Adipocyte (in vitro differentiated cells): ENCODE data around the gene CPNE2.
A peak's percentile ranks its signal among the peaks of the same experiment; 100 is the strongest.
"Not testable (repeated sequence)": the region's sequence is repeated elsewhere in the genome, so short reads cannot be mapped to it uniquely, and the experiment has no call there.

Experiments used
- DNase-seq: peaks from one replicate; pipeline ENCODE4 v3.0.0-alpha.2; 2015; ENCODE audit warnings: low read depth
- H3K27me3 ChIP-seq: replicated peaks from 2 replicates; pipeline ENCODE4 v1.7.0; 2013; ENCODE audit warnings: mild to moderate bottlenecking, low read length, moderate library complexity; ENCODE audit not compliant: control insufficient read depth, insufficient read depth
- H3K36me3 ChIP-seq: 2 replicates; pipeline ENCODE4 v1.7.0; 2013; ENCODE audit warnings: low read length, mild to moderate bottlenecking, moderate library complexity; ENCODE audit not compliant: control insufficient read depth, insufficient read depth, severe bottlenecking
- H3K4me1 ChIP-seq: 2 replicates; pipeline ENCODE4 v1.7.0; 2013; ENCODE audit warnings: mild to moderate bottlenecking, low read length, moderate library complexity; ENCODE audit not compliant: control insufficient read depth, insufficient read depth
- H3K4me3 ChIP-seq: 2 replicates; pipeline ENCODE4 v1.7.0; 2013; ENCODE audit warnings: mild to moderate bottlenecking, low read length, moderate library complexity
- H3K9ac ChIP-seq: 2 replicates; pipeline ENCODE4 v1.7.0; 2013; ENCODE audit warnings: mild to moderate bottlenecking, low read length, moderate library complexity
- H3K9me3 ChIP-seq: 2 replicates; pipeline ENCODE4 v1.7.0; 2013; ENCODE audit warnings: mild to moderate bottlenecking, low read length, moderate library complexity; ENCODE audit not compliant: control insufficient read depth

The CPNE2 gene

DNA sequence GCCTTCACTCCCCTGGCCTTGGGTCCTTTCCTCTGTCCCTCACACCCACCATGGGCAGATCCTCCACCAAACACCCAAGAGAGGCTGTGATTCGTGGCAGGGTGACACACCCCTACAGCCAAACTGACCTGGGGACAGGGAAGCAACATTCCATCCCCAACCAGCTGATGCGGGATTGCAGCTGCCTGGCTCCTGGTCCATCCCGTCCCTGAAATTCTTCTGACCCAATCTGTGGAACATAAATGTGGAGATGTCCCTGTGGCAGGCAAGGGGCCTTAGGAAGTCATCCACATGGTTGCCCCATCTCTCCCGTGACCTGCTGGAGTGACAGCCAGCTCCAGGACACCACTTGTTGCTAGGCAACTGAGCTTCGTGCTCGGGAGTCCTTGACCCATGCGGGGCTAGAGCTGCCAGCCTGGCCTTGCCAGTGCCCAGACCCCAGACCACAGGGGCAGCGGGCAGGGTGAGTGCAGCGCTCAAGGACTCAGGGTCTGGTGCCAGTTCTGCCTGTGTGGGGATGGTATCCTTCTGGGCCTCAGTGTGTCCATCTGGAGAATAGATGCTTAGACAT, 34.0 kb upstream of the CPNE2 start:
- DNase-seq, result no peak
- no peaks in the 10 kb centered on the region for H3K27me3 ChIP-seq
- no peak overlapping the region for H3K9ac ChIP-seq
- no peak overlapping the region for H3K4me3 ChIP-seq
- no peaks in the 10 kb centered on the region for H3K9me3 ChIP-seq
- peaks cover 39% of the 10 kb centered on the region for H3K36me3 ChIP-seq
- peaks cover 19% of the 10 kb centered on the region for H3K4me1 ChIP-seq

DNA sequence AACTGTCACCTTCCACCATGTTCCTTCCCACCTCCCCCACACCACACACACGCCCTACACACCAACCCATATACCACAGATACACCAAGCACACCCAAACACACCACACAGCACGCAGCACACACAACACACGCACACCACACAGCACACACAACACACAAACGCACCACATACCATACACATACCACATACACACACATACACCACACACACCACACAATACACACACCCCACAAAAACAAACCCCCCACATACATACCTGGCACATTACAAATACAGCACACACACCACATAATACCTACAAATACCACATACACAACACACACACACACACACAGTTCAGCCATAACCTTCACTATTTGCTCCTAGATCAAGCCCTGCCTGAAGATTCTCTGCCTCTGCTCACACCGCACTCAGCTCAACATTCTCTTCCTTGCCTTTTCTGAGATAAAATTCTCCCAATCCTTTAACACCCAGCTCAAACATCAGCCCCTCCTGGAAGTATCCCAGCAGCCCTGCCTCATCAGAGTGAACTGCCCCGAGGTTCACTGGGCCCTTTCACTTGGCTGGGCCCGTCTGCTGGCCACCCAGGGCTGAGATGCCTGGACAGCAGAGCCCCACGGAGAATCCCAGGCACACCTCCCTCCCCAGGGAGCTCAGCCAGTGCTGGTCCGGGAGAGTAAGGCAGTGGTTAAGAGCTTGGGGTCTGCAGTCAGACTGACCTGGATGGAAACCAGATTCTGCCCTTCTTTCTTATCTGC, 31.9 kb upstream of the CPNE2 start:
- Histone ChIP-seq H3K27me3 (no peaks in the 10 kb centered on the region), H3K9me3 (no peaks in the 10 kb centered on the region), H3K4me1 (peaks cover 19% of the 10 kb centered on the region), H3K9ac (peak overlapping the region; percentile 41), H3K4me3 (no peak overlapping the region), H3K36me3 (peaks cover 29% of the 10 kb centered on the region)
- no peak for DNase-seq

DNA sequence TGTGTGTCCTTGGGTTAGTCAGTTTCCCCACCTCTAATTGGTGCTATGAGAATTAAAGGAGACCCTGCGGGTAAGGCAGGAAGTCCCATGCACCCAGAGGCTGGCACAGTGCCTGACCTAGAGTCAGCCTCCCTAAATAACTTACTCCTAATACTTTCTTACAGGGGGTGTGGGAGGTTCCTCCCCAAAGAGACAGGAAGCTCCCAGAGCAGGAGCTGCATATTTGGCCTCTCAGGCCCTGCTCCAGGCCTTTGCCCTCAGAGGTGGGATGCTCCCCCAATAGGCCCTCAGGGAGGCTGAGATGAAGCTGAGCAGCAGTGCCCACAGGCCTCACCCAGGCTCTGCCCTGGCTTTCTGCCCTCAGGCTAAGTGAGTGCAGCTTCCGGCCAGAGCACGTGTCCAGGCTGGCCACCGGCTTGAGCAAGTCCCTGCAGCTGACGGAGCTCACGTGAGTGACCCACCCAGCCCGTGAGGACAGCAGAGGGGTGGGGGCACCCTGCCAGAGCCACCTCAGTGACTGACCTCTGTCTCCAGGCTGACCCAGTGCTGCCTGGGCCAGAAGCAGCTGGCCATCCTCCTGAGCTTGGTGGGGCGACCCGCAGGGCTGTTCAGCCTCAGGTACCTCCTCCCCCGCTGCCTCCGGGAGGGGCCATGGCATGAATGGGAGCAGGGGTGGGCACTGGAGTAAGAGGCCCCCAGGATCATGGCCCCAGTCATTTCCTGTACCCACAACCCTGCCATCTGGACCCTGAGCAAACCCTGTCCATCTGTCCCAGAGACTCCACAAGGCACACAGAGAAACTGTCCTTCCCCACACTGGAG, 31.1 kb upstream of the CPNE2 start:
- Histone ChIP-seq H3K9ac (peak overlapping the region; percentile 41), H3K4me3 (no peak overlapping the region), H3K27me3 (no peaks in the 10 kb centered on the region), H3K36me3 (peaks cover 22% of the 10 kb centered on the region), H3K4me1 (peaks cover 19% of the 10 kb centered on the region), H3K9me3 (no peaks in the 10 kb centered on the region)
- DNase-seq, result peak; percentile 71

DNA sequence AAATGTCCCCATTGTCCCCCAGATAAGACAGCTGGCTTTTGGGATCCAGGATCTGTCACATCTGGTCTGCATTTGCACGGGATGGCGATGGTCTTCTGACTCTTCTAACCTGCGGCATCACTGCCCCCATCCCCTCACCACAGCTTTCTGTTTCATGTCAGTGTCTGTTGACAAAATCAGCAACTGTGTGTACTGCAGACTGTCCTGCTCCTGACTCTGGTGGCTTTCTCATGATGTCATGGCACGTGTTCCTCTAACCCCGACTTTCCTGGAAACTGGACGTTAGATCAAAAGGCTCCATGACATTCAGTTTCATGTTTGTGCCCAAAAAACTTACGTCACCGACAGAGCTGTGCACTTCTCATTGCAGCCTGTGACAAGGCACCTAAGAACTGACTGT, 30.1 kb upstream of the CPNE2 start:
- Histone ChIP-seq H3K36me3 (peaks cover 22% of the 10 kb centered on the region), H3K9ac (no peak overlapping the region), H3K9me3 (no peaks in the 10 kb centered on the region), H3K27me3 (no peaks in the 10 kb centered on the region), H3K4me1 (peaks cover 19% of the 10 kb centered on the region), H3K4me3 (no peak overlapping the region)
- no peak for DNase-seq

DNA sequence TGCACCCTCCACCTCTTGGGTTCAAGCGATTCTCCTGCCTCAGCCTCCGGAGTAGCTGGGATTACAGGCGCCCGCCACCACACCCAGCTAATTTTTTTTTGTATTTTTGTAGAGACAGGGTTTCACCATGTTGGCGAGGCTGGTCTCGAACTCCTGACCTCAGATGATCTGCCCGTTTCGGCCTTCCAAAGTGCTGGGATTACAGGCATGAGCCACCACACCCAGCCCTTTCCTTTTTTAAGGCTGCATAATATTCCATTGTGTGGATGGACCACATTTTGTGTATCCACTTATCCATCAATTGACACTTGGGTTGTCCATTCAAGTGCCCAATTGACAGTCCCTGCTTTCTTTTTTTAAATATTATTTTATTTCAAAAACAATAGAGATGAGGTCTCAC, 29.2 kb upstream of the CPNE2 start:
- not testable (repeated sequence) for H3K4me3 ChIP-seq, H3K9me3 ChIP-seq, H3K9ac ChIP-seq, H3K27me3 ChIP-seq, DNase-seq
- Histone ChIP-seq H3K4me1 (peaks cover 19% of the 10 kb centered on the region), H3K36me3 (peaks cover 17% of the 10 kb centered on the region)

DNA sequence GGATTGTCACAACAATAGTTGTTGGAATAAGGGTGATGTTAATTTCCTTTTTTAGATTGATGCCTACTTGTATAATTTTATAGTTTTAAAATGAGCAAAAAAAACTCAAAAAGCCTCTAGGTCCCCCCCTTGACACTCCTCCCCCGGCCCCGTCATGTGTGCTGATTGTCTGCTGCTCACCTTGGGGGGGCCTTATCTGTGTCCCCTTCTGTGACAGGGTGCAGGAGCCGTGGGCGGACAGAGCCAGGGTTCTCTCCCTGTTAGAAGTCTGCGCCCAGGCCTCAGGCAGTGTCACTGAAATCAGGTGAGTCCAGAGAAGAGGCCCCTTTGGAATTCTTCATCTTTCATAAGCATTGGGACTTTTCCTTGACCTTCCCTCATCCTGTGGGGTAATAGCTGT, 27.4 kb upstream of the CPNE2 start:
- no peak for DNase-seq
- Histone ChIP-seq H3K27me3 (no peaks in the 10 kb centered on the region), H3K36me3 (peaks cover 4% of the 10 kb centered on the region), H3K9me3 (no peaks in the 10 kb centered on the region), H3K4me1 (peaks cover 27% of the 10 kb centered on the region), H3K4me3 (no peak overlapping the region), H3K9ac (no peak overlapping the region)

DNA sequence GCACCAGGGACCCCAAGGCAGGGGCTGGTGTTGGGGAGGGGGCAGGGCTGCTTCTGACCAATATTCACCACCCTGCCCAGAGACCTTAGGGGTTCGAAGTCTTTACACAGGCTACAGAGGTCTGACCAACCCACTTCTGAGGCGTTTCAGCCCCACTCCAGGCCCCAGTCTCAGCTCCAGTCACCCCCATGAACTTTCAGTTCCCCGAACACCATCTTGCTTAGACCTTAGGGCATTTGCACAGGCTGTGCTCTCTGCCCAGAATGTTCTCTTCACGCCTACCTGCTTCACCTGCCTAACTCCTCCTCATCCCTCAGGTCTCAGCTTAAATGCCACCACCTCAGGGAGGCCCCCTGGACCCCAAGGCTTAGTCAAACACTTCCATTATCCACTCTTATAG, 25.8 kb upstream of the CPNE2 start:
- Histone ChIP-seq H3K9ac (no peak overlapping the region), H3K4me1 (peaks cover 18% of the 10 kb centered on the region), H3K4me3 (no peak overlapping the region), H3K36me3 (peaks cover 4% of the 10 kb centered on the region), H3K9me3 (no peaks in the 10 kb centered on the region), H3K27me3 (no peaks in the 10 kb centered on the region)
- no peak for DNase-seq

DNA sequence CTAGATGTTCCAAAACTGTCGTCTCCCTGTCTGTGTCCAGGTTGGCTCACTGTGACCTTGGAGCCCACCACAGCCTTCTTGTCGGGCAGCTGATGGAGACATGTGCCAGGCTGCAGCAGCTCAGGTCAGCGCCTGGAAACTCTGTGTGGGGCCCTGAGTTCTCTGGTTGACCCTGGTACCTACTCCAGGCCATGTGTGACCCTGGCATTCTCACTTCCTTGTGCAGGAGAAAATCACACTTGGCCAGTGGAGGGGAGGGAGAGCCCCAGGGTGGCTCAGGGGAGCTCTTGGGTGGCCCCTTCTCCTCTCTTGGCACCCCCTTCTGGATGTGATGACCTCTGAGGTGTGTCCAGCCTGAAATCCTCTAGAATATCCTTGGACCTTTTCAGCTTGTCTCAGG, 25.0 kb upstream of the CPNE2 start:
- peaks cover 13% of the 10 kb centered on the region for H3K4me1 ChIP-seq
- H3K36me3 ChIP-seq, result peaks cover 4% of the 10 kb centered on the region
- no peak for DNase-seq
- no peaks in the 10 kb centered on the region for H3K27me3 ChIP-seq
- H3K9ac ChIP-seq, result no peak overlapping the region
- H3K9me3 ChIP-seq, result no peaks in the 10 kb centered on the region
- no peak overlapping the region for H3K4me3 ChIP-seq

DNA sequence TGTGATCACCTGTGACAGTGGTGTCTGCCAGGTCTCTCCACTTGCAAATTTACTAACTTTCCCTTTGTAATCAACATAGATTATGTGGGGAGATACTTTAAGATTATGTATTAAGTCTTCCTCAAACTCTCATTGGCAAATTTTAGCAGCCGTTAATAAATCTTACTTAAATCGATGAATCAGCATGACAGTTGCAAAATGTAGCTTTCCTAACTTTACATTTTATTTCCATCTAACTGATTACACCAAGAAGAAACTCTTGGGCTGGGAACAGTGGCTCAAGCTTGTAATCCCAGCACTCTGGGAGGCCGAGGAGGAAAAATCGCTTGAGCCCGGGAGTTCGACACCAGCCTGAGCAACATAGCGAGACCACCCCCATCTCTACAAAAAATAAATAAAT, 23.3 kb upstream of the CPNE2 start:
- no peak for DNase-seq
- Histone ChIP-seq H3K36me3 (peaks cover 4% of the 10 kb centered on the region), H3K4me1 (peaks cover 11% of the 10 kb centered on the region), H3K9me3 (no peaks in the 10 kb centered on the region), H3K9ac (no peak overlapping the region), H3K4me3 (no peak overlapping the region), H3K27me3 (no peaks in the 10 kb centered on the region)

DNA sequence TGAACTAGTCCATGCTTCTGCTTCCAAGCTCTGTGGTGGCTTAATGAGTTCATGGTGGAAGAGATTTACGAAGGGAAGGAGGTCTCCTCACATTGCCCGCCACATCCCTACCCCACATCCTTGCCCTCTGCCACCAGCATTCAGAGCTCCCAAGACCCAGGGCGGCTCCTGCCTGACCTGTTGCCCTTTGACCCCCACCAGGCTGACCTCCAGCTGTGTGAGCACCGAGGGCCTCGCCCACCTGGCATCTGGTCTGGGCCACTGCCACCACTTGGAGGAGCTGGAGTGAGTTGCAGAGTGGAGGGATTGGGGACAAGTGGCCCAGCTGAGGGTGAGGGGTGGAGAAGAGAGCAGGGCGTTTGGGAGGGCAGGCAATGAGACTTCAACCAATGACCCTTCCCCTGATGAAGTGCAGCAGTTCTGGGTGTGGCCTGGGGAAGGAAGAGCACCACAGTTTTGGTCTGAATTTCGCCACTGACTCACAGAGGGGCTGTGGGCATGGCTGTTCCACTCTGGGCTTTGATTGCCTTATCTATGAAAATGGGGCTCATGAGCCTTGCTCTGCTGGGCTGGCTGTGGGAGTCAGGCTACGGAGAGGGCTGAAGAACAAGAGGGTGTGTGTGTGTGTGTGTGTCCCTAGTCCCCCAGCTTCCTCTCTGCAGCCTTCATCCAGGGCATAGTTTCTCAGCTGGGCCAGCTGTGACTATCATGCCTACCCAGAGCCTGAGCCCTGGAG, 22.6 kb upstream of the CPNE2 start:
- Histone ChIP-seq H3K36me3 (peaks cover 4% of the 10 kb centered on the region), H3K27me3 (no peaks in the 10 kb centered on the region), H3K9me3 (no peaks in the 10 kb centered on the region), H3K4me3 (no peak overlapping the region), H3K4me1 (peaks cover 11% of the 10 kb centered on the region), H3K9ac (no peak overlapping the region)
- DNase-seq, result no peak

DNA sequence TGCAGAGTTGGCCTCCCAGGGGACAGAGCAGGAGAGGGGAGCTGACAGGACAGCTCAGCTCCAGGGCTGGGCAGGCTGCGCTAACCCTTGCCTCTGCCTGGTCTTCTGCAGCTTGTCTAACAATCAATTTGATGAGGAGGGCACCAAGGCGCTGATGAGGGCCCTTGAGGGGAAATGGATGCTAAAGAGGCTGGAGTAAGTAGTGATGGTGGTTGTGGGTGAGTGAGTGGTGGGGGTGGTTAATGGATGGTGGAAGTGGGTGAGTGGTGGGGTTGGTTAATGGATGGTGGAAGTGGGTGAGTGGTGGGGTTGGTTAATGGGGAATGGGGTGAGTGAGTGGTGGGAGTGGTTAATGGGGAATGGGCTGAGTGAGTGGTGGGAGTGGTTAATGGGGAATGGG, 22.0 kb upstream of the CPNE2 start:
- Histone ChIP-seq H3K9me3 (no peaks in the 10 kb centered on the region), H3K27me3 (no peaks in the 10 kb centered on the region), H3K4me3 (no peak overlapping the region), H3K36me3 (peaks cover 4% of the 10 kb centered on the region), H3K9ac (no peak overlapping the region), H3K4me1 (peaks cover 11% of the 10 kb centered on the region)
- no peak for DNase-seq
